Epithelial cell of proximal tubule (primary cell): ENCODE data around the gene NUDT14. TPM values are rescaled to one million over a fixed set of nuclear protein-coding genes. Genes with fewer than 3 reads are reported as not detected.

Source experiments
- DNase-seq: peaks from one replicate; pipeline ENCODE4 v3.0.0-alpha.2; 2011; ENCODE audit warnings: low read depth
- H3K4me3 ChIP-seq: 2 replicates; pipeline ENCODE4 v1.5.1; 2011; ENCODE audit warnings: low read depth, mild to moderate bottlenecking, low read length
- total RNA-seq: library from RNA; depleted of rRNA; stranded (reverse); fragments of >200 nt; gene quantifications from 2 replicates; pipeline ENCODE4 v1.2.3, GENCODE V29; 2015
- TF ChIP-seq, protein P1 (sequence below): conservative IDR thresholded peaks from 2 replicates; pipeline ENCODE4 v1.5.1; 2012; ENCODE audit warnings: low read depth, mild to moderate bottlenecking, low read length

The NUDT14 gene
- total RNA-seq, 1 donor from 2014 or later, result 30.2 TPM

DNA sequence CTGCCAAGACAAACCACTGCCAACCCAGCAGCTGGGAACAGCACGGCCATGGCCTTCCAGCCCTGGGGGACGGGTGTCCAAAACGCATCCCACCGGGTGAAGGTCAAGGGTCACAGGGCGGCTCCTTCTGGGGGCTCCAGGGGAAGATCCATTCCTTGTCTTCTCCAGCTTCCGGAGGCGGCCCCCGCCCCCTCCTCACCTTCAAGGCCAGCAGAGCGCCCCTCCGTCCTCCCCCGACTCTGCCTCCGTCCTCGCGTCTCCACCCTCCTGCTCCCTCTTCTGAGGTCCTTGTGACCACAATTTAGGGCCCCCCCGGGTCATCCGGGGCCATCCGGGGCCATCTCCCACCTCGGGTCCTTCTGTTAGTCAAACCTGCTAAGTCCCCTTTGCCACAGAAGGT, 3.9 kb upstream of the NUDT14 start:
- no peak overlapping the region for H3K4me3 ChIP-seq
- DNase-seq, result no peak
- TF ChIP-seq, protein P1, sequence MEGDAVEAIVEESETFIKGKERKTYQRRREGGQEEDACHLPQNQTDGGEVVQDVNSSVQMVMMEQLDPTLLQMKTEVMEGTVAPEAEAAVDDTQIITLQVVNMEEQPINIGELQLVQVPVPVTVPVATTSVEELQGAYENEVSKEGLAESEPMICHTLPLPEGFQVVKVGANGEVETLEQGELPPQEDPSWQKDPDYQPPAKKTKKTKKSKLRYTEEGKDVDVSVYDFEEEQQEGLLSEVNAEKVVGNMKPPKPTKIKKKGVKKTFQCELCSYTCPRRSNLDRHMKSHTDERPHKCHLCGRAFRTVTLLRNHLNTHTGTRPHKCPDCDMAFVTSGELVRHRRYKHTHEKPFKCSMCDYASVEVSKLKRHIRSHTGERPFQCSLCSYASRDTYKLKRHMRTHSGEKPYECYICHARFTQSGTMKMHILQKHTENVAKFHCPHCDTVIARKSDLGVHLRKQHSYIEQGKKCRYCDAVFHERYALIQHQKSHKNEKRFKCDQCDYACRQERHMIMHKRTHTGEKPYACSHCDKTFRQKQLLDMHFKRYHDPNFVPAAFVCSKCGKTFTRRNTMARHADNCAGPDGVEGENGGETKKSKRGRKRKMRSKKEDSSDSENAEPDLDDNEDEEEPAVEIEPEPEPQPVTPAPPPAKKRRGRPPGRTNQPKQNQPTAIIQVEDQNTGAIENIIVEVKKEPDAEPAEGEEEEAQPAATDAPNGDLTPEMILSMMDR, result no peak

DNA sequence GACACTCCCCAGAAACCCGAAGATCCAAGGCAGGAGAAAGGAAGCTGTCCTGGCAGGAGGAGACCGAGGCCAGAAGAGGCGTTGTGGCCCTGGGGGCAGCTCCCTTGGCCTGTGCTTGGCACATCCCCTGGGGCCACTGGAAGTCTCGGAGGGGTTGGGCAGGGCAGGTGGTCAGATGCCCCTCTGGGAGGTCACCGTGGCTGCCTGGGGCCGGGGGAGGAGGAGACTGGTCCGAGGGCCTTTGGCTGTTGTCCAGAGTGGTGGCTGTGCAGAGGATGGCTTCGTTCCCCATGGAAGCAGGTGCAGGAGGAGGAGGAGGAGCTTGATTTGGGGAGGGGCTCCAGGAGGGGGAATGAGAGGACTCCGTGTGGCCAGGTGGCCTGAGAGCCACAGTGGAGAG, 3.3 kb upstream of the NUDT14 start:
- no peak for DNase-seq
- no peak overlapping the region for H3K4me3 ChIP-seq
- TF ChIP-seq, protein P1, result no peak

GRCh38 chr14:105182296-105183020, 1.3 kb upstream of the NUDT14 start:
- H3K4me3 ChIP-seq, result no peak overlapping the region
- TF ChIP-seq, protein P1, result no peak
- no peak for DNase-seq

DNA sequence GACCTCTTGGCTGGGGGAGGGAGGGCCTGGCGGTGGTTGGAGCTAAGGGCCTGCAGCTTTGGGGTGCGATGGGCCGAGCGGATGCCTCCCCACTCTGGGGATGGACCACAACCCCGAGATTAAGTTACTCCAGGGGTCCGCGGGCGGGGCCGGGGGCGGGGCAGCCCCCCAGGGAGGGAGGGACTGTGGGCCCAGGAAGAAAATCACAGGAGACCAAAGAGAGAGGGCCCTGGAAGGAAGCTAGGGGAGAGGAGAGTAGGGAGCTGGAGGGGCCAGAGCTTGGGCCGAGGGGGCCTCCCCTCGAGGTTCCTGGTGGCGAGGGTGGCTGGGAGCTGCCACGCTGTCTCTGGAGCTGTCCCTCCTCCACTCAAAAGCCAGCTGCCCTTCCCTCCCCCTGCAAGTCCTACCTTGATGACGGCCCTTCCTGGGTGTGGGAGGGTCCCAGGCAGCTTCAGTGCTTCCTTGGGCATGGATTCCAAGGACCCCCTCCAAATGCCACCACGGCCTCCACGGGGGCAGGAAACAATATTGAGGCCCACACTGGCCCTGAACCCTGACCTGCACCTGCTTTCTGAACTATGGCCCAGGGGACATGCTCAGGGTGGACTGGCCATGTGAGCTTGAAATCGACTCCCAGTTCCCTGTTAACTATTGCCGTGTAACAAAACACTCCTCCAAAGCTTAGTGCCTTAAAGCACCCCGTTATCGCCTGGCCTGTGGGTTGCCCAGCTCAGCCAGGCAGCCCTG, 610 bp upstream of the NUDT14 start:
- DNase-seq, result no peak
- H3K4me3 ChIP-seq, result peak overlapping the region; percentile 64
- TF ChIP-seq, protein P1, result no peak

GRCh38 chr14:105179191-105179590, 1.9 kb downstream of the NUDT14 start:
- no peak overlapping the region for H3K4me3 ChIP-seq
- no peak for DNase-seq
- TF ChIP-seq, protein P1, result no peak

DNA sequence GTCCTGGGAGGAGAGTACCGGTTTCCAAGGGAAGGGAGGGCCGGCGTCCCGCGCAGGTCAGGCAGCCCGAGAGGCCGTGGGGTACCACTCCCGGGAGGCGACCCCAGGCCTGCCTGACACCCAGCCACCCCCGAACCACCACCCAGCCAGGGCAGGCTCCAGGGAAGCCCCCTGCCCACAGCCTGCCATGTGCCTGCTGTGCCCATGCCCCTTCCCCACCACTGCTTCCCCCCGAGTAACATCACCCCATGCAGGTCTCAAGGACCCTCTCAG, 2.3 kb downstream of the NUDT14 start:
- H3K4me3 ChIP-seq, result no peak overlapping the region
- TF ChIP-seq, protein P1, result no peak

More for the DNA sequence above, 2.3 kb downstream of the NUDT14 start:
- no peak for DNase-seq
